OCI-LY7 (cell line): ENCODE data around the gene ISG20L2. TPM values are rescaled to one million over a fixed set of nuclear protein-coding genes. Genes with fewer than 3 reads are reported as not detected.

ENCODE experiments used
- BruUV-seq: library from RNA; stranded (reverse); fragments of 400-500 nt; replicated peaks from 2 replicates; lab custom pipeline; 2021; lab: Mats Ljungman, UMichigan
- CTCF ChIA-PET: fragments of 300-600 bp; sonication (Branson Sonifier 250); formaldehyde crosslinking; loops from one replicate; lab custom pipeline; 2022; ENCODE audit warnings: antibody characterized with exemption; ENCODE audit not compliant: unreplicated experiment; lab: Charles Lee
- POLR2A ChIA-PET: fragments of 300-600 bp; sonication (Branson Sonifier 250); formaldehyde crosslinking; loops from one replicate; lab custom pipeline; 2022; ENCODE audit warnings: antibody characterized with exemption; lab: Charles Lee
- DNase-seq: peaks from one replicate; pipeline ENCODE4 v3.0.0-alpha.2; 2015; ENCODE audit warnings: low spot score
- H2AFZ ChIP-seq: fragments of 200-600 bp; sonication (generic), shearing (Covaris generic); 2 replicates; pipeline ENCODE4 v1.6.1; 2014; ENCODE audit warnings: mild to moderate bottlenecking, antibody characterized with exemption, low read length, moderate library complexity
- H3K27ac ChIP-seq: fragments of 200-600 bp; sonication (generic); 2 replicates; pipeline ENCODE4 v1.5.1; 2014; ENCODE audit warnings: mixed run types, low read depth, mild to moderate bottlenecking, moderate library complexity, low read length, inconsistent platforms; ENCODE audit not compliant: poor library complexity, severe bottlenecking
- H3K36me3 ChIP-seq: fragments of 200-600 bp; sonication (generic); 2 replicates; pipeline ENCODE4 v1.6.1; 2014; ENCODE audit warnings: mild to moderate bottlenecking, antibody characterized with exemption, low read length, moderate library complexity, mixed read lengths; ENCODE audit not compliant: insufficient read depth
- H3K4me1 ChIP-seq: fragments of 200-600 bp; sonication (generic); 2 replicates; pipeline ENCODE4 v1.5.1; 2014; ENCODE audit warnings: mild to moderate bottlenecking, low read length; ENCODE audit not compliant: insufficient read depth, poor library complexity, severe bottlenecking
- H3K4me2 ChIP-seq: fragments of 200-600 bp; sonication (generic); 2 replicates; pipeline ENCODE4 v1.6.1; 2014; ENCODE audit warnings: mild to moderate bottlenecking, low read length
- H3K4me3 ChIP-seq: fragments of 200-600 bp; sonication (generic); 2 replicates; pipeline ENCODE4 v1.5.1; 2014; ENCODE audit warnings: mild to moderate bottlenecking, low read depth, low read length; ENCODE audit not compliant: poor library complexity, severe bottlenecking
- H3K79me2 ChIP-seq: fragments of 200-600 bp; sonication (generic); 2 replicates; pipeline ENCODE4 v1.6.1; 2016; ENCODE audit warnings: low read depth, mild to moderate bottlenecking, low read length, moderate library complexity, mixed read lengths; ENCODE audit not compliant: insufficient read depth
- H3K9me2 ChIP-seq: fragments of 200-600 bp; sonication (generic); 2 replicates; pipeline ENCODE4 v1.6.1; 2016; ENCODE audit warnings: mild to moderate bottlenecking, low read length, mixed read lengths; ENCODE audit not compliant: insufficient read depth
- H3K9me3 ChIP-seq: fragments of 200-600 bp; sonication (generic); 2 replicates; pipeline ENCODE4 v1.6.1; 2014; ENCODE audit warnings: mild to moderate bottlenecking, mixed run types, low read length, mixed read lengths
- H4K20me1 ChIP-seq: fragments of 200-600 bp; sonication (generic); 2 replicates; pipeline ENCODE4 v1.6.1; 2014; ENCODE audit warnings: mild to moderate bottlenecking, antibody characterized with exemption, low read length, moderate library complexity, mixed read lengths; ENCODE audit not compliant: insufficient read depth
- EZH2phosphoT487 ChIP-seq: fragments of 200-600 bp; sonication (generic); IDR thresholded peaks from 2 replicates; pipeline ENCODE4 v1.6.1; 2018; ENCODE audit warnings: low read depth, borderline replicate concordance, mild to moderate bottlenecking, mixed run types, antibody characterized with exemption, low read length, moderate library complexity, mixed read lengths
- intact Hi-C: fragments of 100-400 bp; cut with micrococcal nuclease; formaldehyde crosslinking; loops from one replicate; pipeline ENCODE4 v1.10.0; 2022; ENCODE audit not compliant: unreplicated experiment
- total RNA-seq, 2 experiments: library from RNA; depleted of rRNA in 1 of 2; stranded (reverse); fragments of >200 nt in 1 of 2; shearing (Covaris generic) in 1 of 2; gene quantifications; 2 replicates each; pipeline ENCODE4 v1.2.3, GENCODE V29; 2014 to 2022
- TF ChIP-seq, protein P1 (sequence below): fragments of 200-600 bp; sonication (generic); conservative IDR thresholded peaks from 2 replicates; pipeline ENCODE4 v1.5.1; 2014; ENCODE audit warnings: mild to moderate bottlenecking, antibody characterized with exemption, low read length, moderate library complexity, mixed read lengths

Gene ISG20L2
- total RNA-seq, 2 experiments from 2014 or later, result 37.9 to 74.1 TPM

DNA sequence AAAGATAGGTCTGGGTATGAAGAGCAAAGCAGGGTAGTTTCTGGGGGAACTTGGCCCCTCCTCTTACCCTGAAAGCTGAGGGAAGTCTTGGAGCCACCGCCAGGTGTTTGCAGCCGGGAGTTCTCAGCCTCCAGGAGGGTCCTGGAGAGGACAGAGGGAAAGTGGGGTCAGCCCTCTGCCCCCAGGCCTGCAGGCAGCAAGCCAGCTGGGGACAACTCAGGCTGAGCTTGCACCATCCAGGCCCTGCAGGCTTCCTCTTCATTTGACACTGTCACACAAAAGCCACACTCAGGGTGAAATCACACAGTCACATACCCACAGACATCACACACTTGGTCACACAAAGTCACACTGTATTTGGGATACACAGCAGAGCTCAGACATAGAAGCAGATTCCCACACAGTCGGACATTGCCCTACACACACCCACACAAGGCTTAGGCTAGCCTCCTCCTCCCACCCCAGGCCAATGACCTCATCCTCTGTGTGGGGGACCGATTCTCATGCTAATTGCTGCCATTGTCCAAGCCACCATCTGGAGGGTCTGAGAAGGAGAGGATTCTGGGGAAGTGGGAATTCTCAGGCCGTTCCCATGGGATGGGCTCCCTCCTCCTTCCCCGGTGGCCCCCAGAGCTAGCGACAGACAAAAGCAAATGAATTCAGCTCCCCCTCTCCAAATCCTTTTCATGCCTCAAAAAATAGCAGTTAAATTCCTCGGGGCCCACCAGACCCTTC is 55.0 kb downstream of the ISG20L2 start:
- CTCF ChIA-PET, result interaction anchor here (0.6 kb wide), 1 partner anchor 9 kb away, joined by 3 read pairs; no protein-coding TSS in a partner anchor
- intact Hi-C loops, result no loop called here
- Histone ChIP-seq H2AFZ (no peak overlapping the region), H3K4me2 (no peak overlapping the region), H3K9me2 (no peaks in the 10 kb centered on the region), H4K20me1 (no peaks in the 10 kb centered on the region; the same call in 1 of the 2 replicates), H3K9me3 (no peaks in the 10 kb centered on the region), H3K36me3 (no peaks in the 10 kb centered on the region), H3K4me3 (no peak overlapping the region), H3K27ac (no peak overlapping the region), H3K4me1 (no peaks in the 10 kb centered on the region), H3K79me2 (no peaks in the 10 kb centered on the region)
- POLR2A ChIA-PET, result no interaction called here
- no TSS peak for BruUV-seq
- no peak for TF ChIP-seq EZH2phosphoT487
- TF ChIP-seq, protein P1, sequence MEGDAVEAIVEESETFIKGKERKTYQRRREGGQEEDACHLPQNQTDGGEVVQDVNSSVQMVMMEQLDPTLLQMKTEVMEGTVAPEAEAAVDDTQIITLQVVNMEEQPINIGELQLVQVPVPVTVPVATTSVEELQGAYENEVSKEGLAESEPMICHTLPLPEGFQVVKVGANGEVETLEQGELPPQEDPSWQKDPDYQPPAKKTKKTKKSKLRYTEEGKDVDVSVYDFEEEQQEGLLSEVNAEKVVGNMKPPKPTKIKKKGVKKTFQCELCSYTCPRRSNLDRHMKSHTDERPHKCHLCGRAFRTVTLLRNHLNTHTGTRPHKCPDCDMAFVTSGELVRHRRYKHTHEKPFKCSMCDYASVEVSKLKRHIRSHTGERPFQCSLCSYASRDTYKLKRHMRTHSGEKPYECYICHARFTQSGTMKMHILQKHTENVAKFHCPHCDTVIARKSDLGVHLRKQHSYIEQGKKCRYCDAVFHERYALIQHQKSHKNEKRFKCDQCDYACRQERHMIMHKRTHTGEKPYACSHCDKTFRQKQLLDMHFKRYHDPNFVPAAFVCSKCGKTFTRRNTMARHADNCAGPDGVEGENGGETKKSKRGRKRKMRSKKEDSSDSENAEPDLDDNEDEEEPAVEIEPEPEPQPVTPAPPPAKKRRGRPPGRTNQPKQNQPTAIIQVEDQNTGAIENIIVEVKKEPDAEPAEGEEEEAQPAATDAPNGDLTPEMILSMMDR, result no peak
- no peak for DNase-seq

Other genes with a start within 250 kb of the ISG20L2 start
- 23.4 and 42.7 TPM in 2 replicates for gene MEF2D, start 228.0 kb downstream of the ISG20L2 start, total RNA-seq (2014; rRNA removed; shearing (Covaris generic))
- gene MEF2D, start 228.0 kb downstream of the ISG20L2 start, total RNA-seq (2022), result 92.3 and 101 TPM in 2 replicates
- gene IQGAP3, start 156.2 kb downstream of the ISG20L2 start, total RNA-seq (2014; rRNA removed; shearing (Covaris generic)), result 22.4 and 26.1 TPM in 2 replicates
- 28.7 and 37.1 TPM in 2 replicates for gene IQGAP3, start 156.2 kb downstream of the ISG20L2 start, total RNA-seq (2022)
- gene TTC24, start 149.0 kb downstream of the ISG20L2 start, total RNA-seq (2014; rRNA removed; shearing (Covaris generic)), result 2.8 and 3.6 TPM in 2 replicates
- gene TTC24, start 149.0 kb downstream of the ISG20L2 start, total RNA-seq (2022), result 11.9 and 12.4 TPM in 2 replicates
- gene NAXE, start 137.0 kb downstream of the ISG20L2 start, total RNA-seq (2014; rRNA removed; shearing (Covaris generic)), result 71.6 and 81.5 TPM in 2 replicates
- 56.1 and 61.1 TPM in 2 replicates for gene NAXE, start 137.0 kb downstream of the ISG20L2 start, total RNA-seq (2022)
- 33.3 and 40.9 TPM in 2 replicates for gene GPATCH4, start 127.3 kb downstream of the ISG20L2 start, total RNA-seq (2014; rRNA removed; shearing (Covaris generic))
- 38.5 and 51.6 TPM in 2 replicates for gene GPATCH4, start 127.3 kb downstream of the ISG20L2 start, total RNA-seq (2022)
- gene HAPLN2, start 109.4 kb downstream of the ISG20L2 start, total RNA-seq (2014; rRNA removed; shearing (Covaris generic)), result 0.41 and 0.62 TPM in 2 replicates
- gene HAPLN2, start 109.4 kb downstream of the ISG20L2 start, total RNA-seq (2022), result 1.1 and 1.4 TPM in 2 replicates
- 0.44 TPM in 1 of 2 replicates, not detected in the other for gene BCAN, start 86.6 kb downstream of the ISG20L2 start, total RNA-seq (2014; rRNA removed; shearing (Covaris generic))
- not detected in 2 replicates for gene BCAN, start 86.6 kb downstream of the ISG20L2 start, total RNA-seq (2022)
- gene NES, start 51.4 kb downstream of the ISG20L2 start, total RNA-seq (2014; rRNA removed; shearing (Covaris generic)), result not detected in 2 replicates
- not detected in 2 replicates for gene NES, start 51.4 kb downstream of the ISG20L2 start, total RNA-seq (2022)
- 1.4 and 2.8 TPM in 2 replicates for gene CRABP2, start 23.2 kb downstream of the ISG20L2 start, total RNA-seq (2014; rRNA removed; shearing (Covaris generic))
- 1.5 and 2.1 TPM in 2 replicates for gene CRABP2, start 23.2 kb downstream of the ISG20L2 start, total RNA-seq (2022)
- 24.7 and 28.0 TPM in 2 replicates for gene METTL25B, start 297 bp downstream of the ISG20L2 start, total RNA-seq (2014; rRNA removed; shearing (Covaris generic))
- gene METTL25B, start 297 bp downstream of the ISG20L2 start, total RNA-seq (2022), result 45.6 and 54.1 TPM in 2 replicates
- gene MRPL24, start 12.3 kb upstream of the ISG20L2 start, total RNA-seq (2014; rRNA removed; shearing (Covaris generic)), result 55.3 and 69.0 TPM in 2 replicates
- 49.3 and 56.6 TPM in 2 replicates for gene MRPL24, start 12.3 kb upstream of the ISG20L2 start, total RNA-seq (2022)
- 291 and 346 TPM in 2 replicates for gene HDGF, start 22.9 kb upstream of the ISG20L2 start, total RNA-seq (2014; rRNA removed; shearing (Covaris generic))
- 315 and 329 TPM in 2 replicates for gene HDGF, start 22.9 kb upstream of the ISG20L2 start, total RNA-seq (2022)
- gene PRCC, start 38.8 kb upstream of the ISG20L2 start, total RNA-seq (2014; rRNA removed; shearing (Covaris generic)), result 53.7 and 54.0 TPM in 2 replicates
- 81.5 and 82.9 TPM in 2 replicates for gene PRCC, start 38.8 kb upstream of the ISG20L2 start, total RNA-seq (2022)
- 5.5 and 5.8 TPM in 2 replicates for gene SH2D2A, start 88.1 kb upstream of the ISG20L2 start, total RNA-seq (2014; rRNA removed; shearing (Covaris generic))
- 2.1 and 2.2 TPM in 2 replicates for gene SH2D2A, start 88.1 kb upstream of the ISG20L2 start, total RNA-seq (2022)
- not detected in 2 replicates for gene INSRR, start 130.4 kb upstream of the ISG20L2 start, total RNA-seq (2014; rRNA removed; shearing (Covaris generic))
- gene INSRR, start 130.4 kb upstream of the ISG20L2 start, total RNA-seq (2022), result not detected in 2 replicates
- gene NTRK1, start 132.1 kb upstream of the ISG20L2 start, total RNA-seq (2014; rRNA removed; shearing (Covaris generic)), result not detected in 2 replicates
- gene NTRK1, start 132.1 kb upstream of the ISG20L2 start, total RNA-seq (2022), result not detected in 2 replicates
- not detected in 2 replicates for gene PEAR1, start 165.0 kb upstream of the ISG20L2 start, total RNA-seq (2014; rRNA removed; shearing (Covaris generic))
- not detected in 2 replicates for gene PEAR1, start 165.0 kb upstream of the ISG20L2 start, total RNA-seq (2022)
- gene LRRC71, start 191.9 kb upstream of the ISG20L2 start, total RNA-seq (2014; rRNA removed; shearing (Covaris generic)), result not detected in 2 replicates
- not detected in 2 replicates for gene LRRC71, start 191.9 kb upstream of the ISG20L2 start, total RNA-seq (2022)